Inflammatory macrophage (primary cell): ENCODE data around the gene SBNO1.
"Not testable (repeated sequence)": the region's sequence is repeated elsewhere in the genome, so short reads cannot be mapped to it uniquely, and the experiment has no call there.

Source experiments
- DNase-seq, 2 donors: peaks; one replicate each; pipeline ENCODE4 v3.0.0-alpha.2; 2020 to 2022

The SBNO1 gene

GRCh38 chr12:123388177-123388950 is 23.7 kb upstream of the SBNO1 start:
- DNase-seq = peak; percentile 65 to 83

- peak; percentile 36 for DNase-seq
These were observed 23.0 kb upstream of the SBNO1 start for GRCh38 chr12:123387508-123388176.

- DNase-seq = not testable (repeated sequence)
These were observed 20.9 kb upstream of the SBNO1 start for GRCh38 chr12:123385536-123385935.

GRCh38 chr12:123384994-123385376 is 20.3 kb upstream of the SBNO1 start:
- no peak for DNase-seq

GRCh38 chr12:123384318-123384993 is 19.8 kb upstream of the SBNO1 start:
- DNase-seq = no peak

- DNase-seq = peak in 1 of 2 donors; percentile 37
These were observed 18.0 kb upstream of the SBNO1 start for GRCh38 chr12:123382684-123383083.

GRCh38 chr12:123379391-123379790 is 14.7 kb upstream of the SBNO1 start:
- DNase-seq = no peak

- DNase-seq = not testable (repeated sequence)
These were observed 7.8 kb upstream of the SBNO1 start for GRCh38 chr12:123372415-123372814.

GRCh38 chr12:123371667-123372368 is 7.2 kb upstream of the SBNO1 start:
- not testable (repeated sequence) for DNase-seq

- no peak for DNase-seq
These were observed 4.6 kb upstream of the SBNO1 start for GRCh38 chr12:123369229-123369628.

- not testable (repeated sequence) for DNase-seq
These were observed 3.8 kb upstream of the SBNO1 start for GRCh38 chr12:123368431-123368830.

- DNase-seq = no peak
These were observed 2.9 kb upstream of the SBNO1 start for GRCh38 chr12:123367511-123367910.

GRCh38 chr12:123365025-123365917 is 624 bp upstream of the SBNO1 start:
- DNase-seq = peak; percentile 99

GRCh38 chr12:123363740-123364531 is 711 bp downstream of the SBNO1 start:
- peak in 1 of 2 donors; percentile 32 for DNase-seq

- peak; percentile 8 to 28 for DNase-seq
These were observed 1.3 kb downstream of the SBNO1 start for GRCh38 chr12:123363390-123363739.

- no peak for DNase-seq
These were observed 6.6 kb downstream of the SBNO1 start for GRCh38 chr12:123358035-123358434.

GRCh38 chr12:123356159-123356670 is 8.4 kb downstream of the SBNO1 start:
- DNase-seq = no peak

GRCh38 chr12:123354600-123354999 is 10.0 kb downstream of the SBNO1 start:
- DNase-seq = no peak

- DNase-seq = no peak
These were observed 13.3 kb downstream of the SBNO1 start for GRCh38 chr12:123351349-123351748.

- DNase-seq = peak; percentile 22 to 58
These were observed 17.7 kb downstream of the SBNO1 start for GRCh38 chr12:123346946-123347345.

GRCh38 chr12:123344086-123344485 is 20.6 kb downstream of the SBNO1 start:
- DNase-seq = no peak
